HEK293 (cell line): ENCODE results near the gene VKORC1.

Experiments used
- CTCF ChIA-PET: fragments of 350-600 bp; formaldehyde crosslinking; extraction: SDS; loops from one replicate; lab custom pipeline; 2021; ENCODE audit warnings: antibody characterized with exemption; lab: Yijun Ruan, JAX
- POLR2A ChIA-PET: fragments of 300-600 bp; formaldehyde crosslinking; extraction: SDS; loops from one replicate; lab custom pipeline; 2020; ENCODE audit warnings: antibody characterized with exemption, inconsistent platforms; lab: Yijun Ruan, JAX
- H3K27ac ChIP-seq: fragments of 200-500 bp; sonication (Bioruptor generic); 2 replicates; pipeline ENCODE4 v1.5.1; 2014; ENCODE audit warnings: low read depth, low read length, control low read depth, inconsistent platforms; ENCODE audit errors: extremely low read depth
- H3K36me3 ChIP-seq, 2 experiments: fragments of 200-500 bp in 1 of 2; sonication (Bioruptor generic) in 1 of 2; 1 replicate in 1 of 2; 2 replicates in 1 of 2; pipeline ENCODE4 v1.5.1; 2014 to 2017; ENCODE audit warnings: inconsistent platforms in 2 of 2, low read length in 2 of 2; ENCODE audit not compliant: control insufficient read depth in 2 of 2, insufficient read depth in 1 of 2
- H3K4me1 ChIP-seq: fragments of 200-500 bp; sonication (Bioruptor generic); 2 replicates; pipeline ENCODE4 v1.5.1; 2014; ENCODE audit warnings: mild to moderate bottlenecking, low read length, inconsistent platforms; ENCODE audit not compliant: control insufficient read depth, insufficient read depth
- H3K4me3 ChIP-seq: 2 replicates; pipeline ENCODE4 v1.5.1; 2011; ENCODE audit warnings: low read depth, mild to moderate bottlenecking, control low read depth, low read length, moderate library complexity
- H3K9me3 ChIP-seq: fragments of 200-500 bp; sonication (Bioruptor generic); 2 replicates; pipeline ENCODE4 v1.5.1; 2014; ENCODE audit warnings: low read depth, low read length, inconsistent platforms; ENCODE audit not compliant: control insufficient read depth, insufficient read depth
- BCL11A ChIP-seq: fragments of 450-650 bp; formaldehyde crosslinking; IDR thresholded peaks from 2 replicates; pipeline ENCODE4 v1.5.1; 2016; ENCODE audit warnings: low read depth, missing biosample characterization, missing genetic modification characterization
- GFI1B ChIP-seq: fragments of 450-650 bp; formaldehyde crosslinking; IDR thresholded peaks from 2 replicates; pipeline ENCODE4 v1.5.1; 2016; ENCODE audit warnings: missing biosample characterization, missing genetic modification characterization
- KLF9 ChIP-seq: fragments of 450-650 bp; formaldehyde crosslinking; IDR thresholded peaks from 2 replicates; pipeline ENCODE4 v1.5.1; 2016; ENCODE audit warnings: missing biosample characterization, missing genetic modification characterization, low read depth
- SP7 ChIP-seq: fragments of 450-650 bp; formaldehyde crosslinking; IDR thresholded peaks from 2 replicates; pipeline ENCODE4 v1.5.1; 2016; ENCODE audit warnings: missing biosample characterization, missing genetic modification characterization
- TCF7L2 ChIP-seq: IDR thresholded peaks from 2 replicates; pipeline ENCODE4 v1.6.1; 2011; ENCODE audit warnings: low read depth, mild to moderate bottlenecking, inconsistent platforms, low read length, moderate library complexity, borderline replicate concordance
- ZNF24 ChIP-seq: fragments of 450-650 bp; formaldehyde crosslinking; IDR thresholded peaks from 2 replicates; pipeline ENCODE4 v1.5.1; 2016; ENCODE audit warnings: missing biosample characterization, missing genetic modification characterization
- ZNF274 ChIP-seq, 2 experiments: fragments of 200-500 bp in 1 of 2; fragments of 450-650 bp in 1 of 2; sonication (Bioruptor generic) in 1 of 2; formaldehyde crosslinking in 1 of 2; IDR thresholded peaks; 2 replicates each; pipeline versions ENCODE4 v1.5.1 to v1.6.1; 2014 to 2016; ENCODE audit warnings: borderline replicate concordance in 1 of 2, inconsistent platforms in 1 of 2, low read length in 1 of 2, missing biosample characterization in 1 of 2, missing genetic modification characterization in 1 of 2
- ZNF391 ChIP-seq: fragments of 450-650 bp; formaldehyde crosslinking; IDR thresholded peaks from 2 replicates; pipeline ENCODE4 v1.5.1; 2016; ENCODE audit warnings: low read depth, missing biosample characterization, missing genetic modification characterization, borderline replicate concordance
- ZNF571 ChIP-seq: fragments of 450-650 bp; formaldehyde crosslinking; IDR thresholded peaks from 2 replicates; pipeline ENCODE4 v1.5.0; 2017; ENCODE audit warnings: missing biosample characterization, missing genetic modification characterization
- TF ChIP-seq, protein P1 (sequence below): fragments of 450-650 bp; formaldehyde crosslinking; IDR thresholded peaks from 2 replicates; pipeline ENCODE4 v1.5.1; 2016; ENCODE audit warnings: missing biosample characterization, missing genetic modification characterization, low read depth
- TF ChIP-seq, protein P2 (sequence below): fragments of 450-650 bp; formaldehyde crosslinking; IDR thresholded peaks from 2 replicates; pipeline ENCODE4 v1.5.1; 2016; ENCODE audit warnings: missing biosample characterization, missing genetic modification characterization
- TF ChIP-seq, protein P3 (sequence below): fragments of 450-650 bp; formaldehyde crosslinking; IDR thresholded peaks from 2 replicates; pipeline ENCODE4 v1.5.1; 2017; ENCODE audit warnings: missing biosample characterization, missing genetic modification characterization
- TF ChIP-seq, protein P4 (sequence below): fragments of 450-650 bp; formaldehyde crosslinking; IDR thresholded peaks from 2 replicates; pipeline ENCODE4 v1.5.1; 2016; ENCODE audit warnings: missing biosample characterization, missing genetic modification characterization, borderline replicate concordance

The VKORC1 gene

DNA sequence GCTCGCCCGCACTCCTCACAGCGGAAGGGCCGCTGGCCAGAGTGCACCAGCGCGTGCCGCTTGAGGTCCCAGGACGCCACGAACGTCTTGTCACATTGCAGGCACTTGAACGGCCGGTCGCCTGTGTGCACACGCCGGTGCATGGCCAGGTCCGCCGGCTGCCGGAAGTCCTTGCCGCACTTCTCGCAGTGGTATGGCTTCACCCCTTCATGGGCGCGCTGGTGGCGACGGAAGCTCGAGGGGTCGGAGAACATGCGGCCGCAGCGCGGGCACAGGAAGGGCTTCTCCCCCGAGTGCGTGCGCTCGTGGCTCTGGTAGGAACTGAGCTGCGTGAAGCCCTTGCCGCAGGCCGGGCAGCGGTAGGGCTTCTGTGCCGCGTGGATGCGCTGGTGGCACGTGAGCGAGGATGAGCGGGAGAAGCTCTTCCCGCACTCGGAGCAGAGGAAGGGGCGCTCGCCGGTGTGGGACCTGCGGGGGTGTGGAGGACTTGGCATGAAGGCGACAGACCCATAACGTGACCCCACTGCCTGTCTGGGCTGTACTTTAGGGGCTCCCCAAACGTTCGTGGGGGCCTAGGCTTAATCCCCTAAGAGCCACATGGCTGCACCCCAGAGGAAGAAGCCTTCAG lies 32.7 kb downstream of the VKORC1 start (continued):
- TF ChIP-seq, protein P1, sequence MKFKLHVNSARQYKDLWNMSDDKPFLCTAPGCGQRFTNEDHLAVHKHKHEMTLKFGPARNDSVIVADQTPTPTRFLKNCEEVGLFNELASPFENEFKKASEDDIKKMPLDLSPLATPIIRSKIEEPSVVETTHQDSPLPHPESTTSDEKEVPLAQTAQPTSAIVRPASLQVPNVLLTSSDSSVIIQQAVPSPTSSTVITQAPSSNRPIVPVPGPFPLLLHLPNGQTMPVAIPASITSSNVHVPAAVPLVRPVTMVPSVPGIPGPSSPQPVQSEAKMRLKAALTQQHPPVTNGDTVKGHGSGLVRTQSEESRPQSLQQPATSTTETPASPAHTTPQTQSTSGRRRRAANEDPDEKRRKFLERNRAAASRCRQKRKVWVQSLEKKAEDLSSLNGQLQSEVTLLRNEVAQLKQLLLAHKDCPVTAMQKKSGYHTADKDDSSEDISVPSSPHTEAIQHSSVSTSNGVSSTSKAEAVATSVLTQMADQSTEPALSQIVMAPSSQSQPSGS (tag by site-specific recombination), result no peak
- no peak for TF ChIP-seq ZNF571
- no peak for TF ChIP-seq ZNF24 (tag by site-specific recombination)
- TF ChIP-seq, protein P2, sequence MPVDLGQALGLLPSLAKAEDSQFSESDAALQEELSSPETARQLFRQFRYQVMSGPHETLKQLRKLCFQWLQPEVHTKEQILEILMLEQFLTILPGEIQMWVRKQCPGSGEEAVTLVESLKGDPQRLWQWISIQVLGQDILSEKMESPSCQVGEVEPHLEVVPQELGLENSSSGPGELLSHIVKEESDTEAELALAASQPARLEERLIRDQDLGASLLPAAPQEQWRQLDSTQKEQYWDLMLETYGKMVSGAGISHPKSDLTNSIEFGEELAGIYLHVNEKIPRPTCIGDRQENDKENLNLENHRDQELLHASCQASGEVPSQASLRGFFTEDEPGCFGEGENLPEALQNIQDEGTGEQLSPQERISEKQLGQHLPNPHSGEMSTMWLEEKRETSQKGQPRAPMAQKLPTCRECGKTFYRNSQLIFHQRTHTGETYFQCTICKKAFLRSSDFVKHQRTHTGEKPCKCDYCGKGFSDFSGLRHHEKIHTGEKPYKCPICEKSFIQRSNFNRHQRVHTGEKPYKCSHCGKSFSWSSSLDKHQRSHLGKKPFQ (tag by site-specific recombination), result no peak
- TF ChIP-seq GFI1B (tag by site-specific recombination), result no peak
- no peak for TF ChIP-seq TCF7L2
- no peak for TF ChIP-seq SP7 (tag by site-specific recombination)

DNA sequence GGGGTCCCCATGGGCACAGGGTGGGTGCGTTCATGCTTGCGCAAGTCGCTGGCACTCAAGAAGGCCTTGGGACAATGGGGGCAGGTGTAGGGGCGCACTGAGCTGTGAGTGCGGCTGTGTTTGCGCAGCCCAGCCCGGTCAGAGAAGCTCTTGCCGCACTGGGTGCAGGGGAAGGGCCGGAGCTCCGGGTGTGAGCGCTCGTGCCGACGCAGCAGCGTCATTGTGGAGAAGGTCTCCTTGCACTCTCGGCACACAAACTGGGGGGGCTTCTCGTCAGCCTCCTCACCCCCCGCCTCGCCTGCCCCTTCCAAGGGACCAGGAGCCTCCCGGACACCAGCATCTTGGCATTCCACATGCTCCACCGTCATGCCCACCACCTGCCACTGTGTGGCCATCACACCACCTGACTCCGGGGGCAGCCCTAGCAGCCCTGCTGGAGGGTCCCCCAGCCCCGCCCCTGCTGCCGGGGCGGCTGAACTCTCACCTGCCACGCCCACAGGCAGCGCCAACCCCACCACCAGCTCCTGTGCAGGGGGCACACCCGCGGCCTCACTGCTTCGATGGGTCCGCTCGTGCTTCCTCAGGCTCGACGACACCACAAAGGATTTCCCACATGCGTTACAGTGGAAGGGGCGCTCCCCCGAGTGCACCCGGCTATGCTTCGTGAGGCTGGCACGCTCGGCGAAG lies 33.3 kb downstream of the VKORC1 start:
- POLR2A ChIA-PET, result no interaction called here
- TF ChIP-seq, protein P3, sequence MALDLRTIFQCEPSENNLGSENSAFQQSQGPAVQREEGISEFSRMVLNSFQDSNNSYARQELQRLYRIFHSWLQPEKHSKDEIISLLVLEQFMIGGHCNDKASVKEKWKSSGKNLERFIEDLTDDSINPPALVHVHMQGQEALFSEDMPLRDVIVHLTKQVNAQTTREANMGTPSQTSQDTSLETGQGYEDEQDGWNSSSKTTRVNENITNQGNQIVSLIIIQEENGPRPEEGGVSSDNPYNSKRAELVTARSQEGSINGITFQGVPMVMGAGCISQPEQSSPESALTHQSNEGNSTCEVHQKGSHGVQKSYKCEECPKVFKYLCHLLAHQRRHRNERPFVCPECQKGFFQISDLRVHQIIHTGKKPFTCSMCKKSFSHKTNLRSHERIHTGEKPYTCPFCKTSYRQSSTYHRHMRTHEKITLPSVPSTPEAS, result no peak
- TF ChIP-seq KLF9 (tag by site-specific recombination), result no peak
- no peak for TF ChIP-seq ZNF274 (IDR thresholded peaks at IDR 0.05; ENCODE audit: low read length)
- no peak for TF ChIP-seq ZNF274 (tag by site-specific recombination; IDR thresholded peaks at IDR 0.05; ENCODE audit: borderline replicate concordance)
- no peak for TF ChIP-seq ZNF391 (tag by site-specific recombination)
- TF ChIP-seq BCL11A (tag by site-specific recombination), result no peak
- TF ChIP-seq, protein P4, sequence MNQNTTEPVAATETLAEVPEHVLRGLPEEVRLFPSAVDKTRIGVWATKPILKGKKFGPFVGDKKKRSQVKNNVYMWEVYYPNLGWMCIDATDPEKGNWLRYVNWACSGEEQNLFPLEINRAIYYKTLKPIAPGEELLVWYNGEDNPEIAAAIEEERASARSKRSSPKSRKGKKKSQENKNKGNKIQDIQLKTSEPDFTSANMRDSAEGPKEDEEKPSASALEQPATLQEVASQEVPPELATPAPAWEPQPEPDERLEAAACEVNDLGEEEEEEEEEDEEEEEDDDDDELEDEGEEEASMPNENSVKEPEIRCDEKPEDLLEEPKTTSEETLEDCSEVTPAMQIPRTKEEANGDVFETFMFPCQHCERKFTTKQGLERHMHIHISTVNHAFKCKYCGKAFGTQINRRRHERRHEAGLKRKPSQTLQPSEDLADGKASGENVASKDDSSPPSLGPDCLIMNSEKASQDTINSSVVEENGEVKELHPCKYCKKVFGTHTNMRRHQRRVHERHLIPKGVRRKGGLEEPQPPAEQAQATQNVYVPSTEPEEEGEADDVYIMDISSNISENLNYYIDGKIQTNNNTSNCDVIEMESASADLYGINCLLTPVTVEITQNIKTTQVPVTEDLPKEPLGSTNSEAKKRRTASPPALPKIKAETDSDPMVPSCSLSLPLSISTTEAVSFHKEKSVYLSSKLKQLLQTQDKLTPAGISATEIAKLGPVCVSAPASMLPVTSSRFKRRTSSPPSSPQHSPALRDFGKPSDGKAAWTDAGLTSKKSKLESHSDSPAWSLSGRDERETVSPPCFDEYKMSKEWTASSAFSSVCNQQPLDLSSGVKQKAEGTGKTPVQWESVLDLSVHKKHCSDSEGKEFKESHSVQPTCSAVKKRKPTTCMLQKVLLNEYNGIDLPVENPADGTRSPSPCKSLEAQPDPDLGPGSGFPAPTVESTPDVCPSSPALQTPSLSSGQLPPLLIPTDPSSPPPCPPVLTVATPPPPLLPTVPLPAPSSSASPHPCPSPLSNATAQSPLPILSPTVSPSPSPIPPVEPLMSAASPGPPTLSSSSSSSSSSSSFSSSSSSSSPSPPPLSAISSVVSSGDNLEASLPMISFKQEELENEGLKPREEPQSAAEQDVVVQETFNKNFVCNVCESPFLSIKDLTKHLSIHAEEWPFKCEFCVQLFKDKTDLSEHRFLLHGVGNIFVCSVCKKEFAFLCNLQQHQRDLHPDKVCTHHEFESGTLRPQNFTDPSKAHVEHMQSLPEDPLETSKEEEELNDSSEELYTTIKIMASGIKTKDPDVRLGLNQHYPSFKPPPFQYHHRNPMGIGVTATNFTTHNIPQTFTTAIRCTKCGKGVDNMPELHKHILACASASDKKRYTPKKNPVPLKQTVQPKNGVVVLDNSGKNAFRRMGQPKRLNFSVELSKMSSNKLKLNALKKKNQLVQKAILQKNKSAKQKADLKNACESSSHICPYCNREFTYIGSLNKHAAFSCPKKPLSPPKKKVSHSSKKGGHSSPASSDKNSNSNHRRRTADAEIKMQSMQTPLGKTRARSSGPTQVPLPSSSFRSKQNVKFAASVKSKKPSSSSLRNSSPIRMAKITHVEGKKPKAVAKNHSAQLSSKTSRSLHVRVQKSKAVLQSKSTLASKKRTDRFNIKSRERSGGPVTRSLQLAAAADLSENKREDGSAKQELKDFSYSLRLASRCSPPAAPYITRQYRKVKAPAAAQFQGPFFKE (tag by site-specific recombination), result no peak
- TF ChIP-seq, all 188 proteins: peak for 0
- Histone ChIP-seq H3K27ac (no peak overlapping the region), H3K9me3 (no peaks in the 10 kb centered on the region), H3K4me3 (no peak overlapping the region), H3K4me1 (no peaks in the 10 kb centered on the region), H3K36me3 (peaks cover 5 to 38% of the 10 kb centered on the region in 2 experiments; a peak in 2 of 3 replicates)
- CTCF ChIA-PET, result interaction anchor here (0.9 to 1.1 kb wide), 2 partner anchors 77 to 108 kb away, joined by 4 to 5 read pairs; partner anchors contain the start of gene HSD3B7
